CD4-positive, alpha-beta T cell (primary cell): ENCODE measurements around the gene PADI4. TPM values are rescaled to one million over a fixed set of nuclear protein-coding genes. Genes with fewer than 3 reads are reported as not detected.

Experiments
- ATAC-seq: fragments of 200-7000 bp; cut with Tn5 transposase; one replicate; pipeline ENCODE4 v1.10.0; 2022; ENCODE audit warnings: mild to moderate bottlenecking; ENCODE audit not compliant: poor library complexity
- CTCF ChIA-PET: fragments of 350-600 bp; sonication (Branson Sonifier 250); formaldehyde crosslinking; loops from one replicate; lab custom pipeline; 2021; ENCODE audit warnings: antibody characterized with exemption, inconsistent platforms; lab: Charles Lee
- POLR2A ChIA-PET: fragments of 350-600 bp; sonication (Branson Sonifier 250); formaldehyde crosslinking; loops from one replicate; lab custom pipeline; 2021; ENCODE audit warnings: antibody characterized with exemption, inconsistent platforms; lab: Charles Lee
- DNase-seq, 14 experiments: peaks; one replicate each; pipeline ENCODE4 v3.0.0-alpha.2; 2013 to 2020; ENCODE audit warnings: mixed read lengths in 2 of 14
- H3K27ac ChIP-seq, 2 donors: one replicate each; pipeline versions ENCODE4 v1.5.1 to v1.7.0; 2013; ENCODE audit warnings: low read length in 2 of 2, low read depth in 1 of 2, mild to moderate bottlenecking in 1 of 2
- H3K27me3 ChIP-seq, 2 experiments: 1 replicate in 1 of 2; 2 replicates in 1 of 2; pipeline versions ENCODE4 v1.6.1 to v1.7.0; 2013; ENCODE audit warnings: low read length in 2 of 2, control low read depth in 1 of 2, mild to moderate bottlenecking in 1 of 2, moderate library complexity in 1 of 2; ENCODE audit not compliant: insufficient read depth in 2 of 2, control insufficient read depth in 1 of 2
- H3K36me3 ChIP-seq: one replicate; pipeline ENCODE4 v1.6.1; 2013; ENCODE audit warnings: low read length, control low read depth; ENCODE audit not compliant: insufficient read depth
- H3K4me1 ChIP-seq: one replicate; pipeline ENCODE4 v1.6.1; 2013; ENCODE audit warnings: low read length, control low read depth; ENCODE audit not compliant: insufficient read depth
- H3K4me3 ChIP-seq: one replicate; pipeline ENCODE4 v1.5.1; 2013; ENCODE audit warnings: mild to moderate bottlenecking, low read length, moderate library complexity
- H3K9me3 ChIP-seq, 2 experiments: 1 replicate in 1 of 2; 2 replicates in 1 of 2; pipeline versions ENCODE4 v1.6.1 to v1.7.0; 2013; ENCODE audit warnings: low read length in 2 of 2, mild to moderate bottlenecking in 2 of 2, control low read depth in 1 of 2, moderate library complexity in 1 of 2; ENCODE audit not compliant: control insufficient read depth in 1 of 2, insufficient read depth in 1 of 2
- H3K27ac Mint-ChIP-seq: one replicate; pipeline ENCODE4 v1.8.0; 2020; ENCODE audit warnings: mixed read lengths
- H3K27me3 Mint-ChIP-seq: one replicate; pipeline ENCODE4 v1.8.0; 2021; ENCODE audit warnings: mixed read lengths
- H3K36me3 Mint-ChIP-seq: one replicate; pipeline ENCODE4 v1.8.0; 2021; ENCODE audit warnings: low read depth, mixed read lengths
- H3K4me1 Mint-ChIP-seq: one replicate; pipeline ENCODE4 v1.8.0; 2021; ENCODE audit warnings: low read depth, mixed read lengths
- H3K4me3 Mint-ChIP-seq: one replicate; pipeline ENCODE4 v1.8.0; 2020; ENCODE audit warnings: mild to moderate bottlenecking, mixed read lengths
- H3K9me3 Mint-ChIP-seq: one replicate; pipeline ENCODE4 v1.8.0; 2020; ENCODE audit warnings: mixed read lengths
- intact Hi-C, 2 experiments: fragments of 100-400 bp; cut with DNase I in 1 of 2; cut with micrococcal nuclease in 1 of 2; formaldehyde crosslinking; loops; one replicate each; pipeline versions ENCODE4 v1.15.1 to v1.9.0; 2023 to 2025; cut with DNase I, micrococcal nuclease
- total RNA-seq, 174 experiments: library from RNA in 2 of 174; stranded (reverse) in 2 of 174; gene quantifications; one replicate each; pipeline ENCODE4 v1.2.3 and lab custom pipeline; 2021 to 2026
- TF ChIP-seq, protein P1 (sequence below): fragments of 200-600 bp; IDR thresholded peaks from one replicate; pipeline ENCODE4 v1.8.0; 2022; ENCODE audit warnings: antibody characterized with exemption, mild to moderate bottlenecking

PADI4 gene
- total RNA-seq, 2 experiments from 2014 or later = 0.41 to 0.75 TPM

DNA sequence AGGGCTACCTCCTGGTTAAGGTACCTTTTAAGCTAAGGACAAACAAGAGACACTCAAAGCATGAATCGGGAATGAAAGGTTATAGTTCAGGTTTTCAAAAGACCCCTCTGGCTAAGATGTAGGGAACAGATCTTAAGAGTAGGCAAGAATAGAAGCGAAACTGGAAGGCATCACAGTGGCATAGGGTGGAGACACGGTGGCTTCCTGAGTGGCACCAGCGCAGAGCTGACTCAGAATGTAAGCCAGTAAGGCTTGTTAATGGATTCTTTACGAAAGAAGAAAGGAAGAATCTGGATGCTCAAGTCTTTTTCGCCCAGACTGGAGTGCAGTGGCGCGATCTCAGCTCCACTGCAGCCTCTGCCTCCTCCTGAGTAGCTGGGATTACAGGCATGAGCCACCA lies 85.2 kb downstream of the PADI4 start:
- Histone ChIP-seq H3K27me3 (peaks cover 0 to 5% of the 10 kb centered on the region in 2 experiments), H3K27ac (no peak overlapping the region), H3K9me3 (no peaks in the 10 kb centered on the region), H3K36me3 (no peaks in the 10 kb centered on the region), H3K4me1 (peaks cover 6% of the 10 kb centered on the region), H3K4me3 (no peak overlapping the region)
- Mint-ChIP-seq H3K4me1 (no peaks in the 10 kb centered on the region), H3K27me3 (no peaks in the 10 kb centered on the region), H3K9me3 (no peaks in the 10 kb centered on the region), H3K36me3 (no peaks in the 10 kb centered on the region), H3K27ac (no peak overlapping the region), H3K4me3 (no peak overlapping the region)
- no peak for ATAC-seq
- ChIA-PET CTCF (no interaction called here), POLR2A (no interaction called here)
- no peak for DNase-seq
- intact Hi-C loops = no loop called here
- TF ChIP-seq, protein P1, sequence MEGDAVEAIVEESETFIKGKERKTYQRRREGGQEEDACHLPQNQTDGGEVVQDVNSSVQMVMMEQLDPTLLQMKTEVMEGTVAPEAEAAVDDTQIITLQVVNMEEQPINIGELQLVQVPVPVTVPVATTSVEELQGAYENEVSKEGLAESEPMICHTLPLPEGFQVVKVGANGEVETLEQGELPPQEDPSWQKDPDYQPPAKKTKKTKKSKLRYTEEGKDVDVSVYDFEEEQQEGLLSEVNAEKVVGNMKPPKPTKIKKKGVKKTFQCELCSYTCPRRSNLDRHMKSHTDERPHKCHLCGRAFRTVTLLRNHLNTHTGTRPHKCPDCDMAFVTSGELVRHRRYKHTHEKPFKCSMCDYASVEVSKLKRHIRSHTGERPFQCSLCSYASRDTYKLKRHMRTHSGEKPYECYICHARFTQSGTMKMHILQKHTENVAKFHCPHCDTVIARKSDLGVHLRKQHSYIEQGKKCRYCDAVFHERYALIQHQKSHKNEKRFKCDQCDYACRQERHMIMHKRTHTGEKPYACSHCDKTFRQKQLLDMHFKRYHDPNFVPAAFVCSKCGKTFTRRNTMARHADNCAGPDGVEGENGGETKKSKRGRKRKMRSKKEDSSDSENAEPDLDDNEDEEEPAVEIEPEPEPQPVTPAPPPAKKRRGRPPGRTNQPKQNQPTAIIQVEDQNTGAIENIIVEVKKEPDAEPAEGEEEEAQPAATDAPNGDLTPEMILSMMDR = no peak

DNA sequence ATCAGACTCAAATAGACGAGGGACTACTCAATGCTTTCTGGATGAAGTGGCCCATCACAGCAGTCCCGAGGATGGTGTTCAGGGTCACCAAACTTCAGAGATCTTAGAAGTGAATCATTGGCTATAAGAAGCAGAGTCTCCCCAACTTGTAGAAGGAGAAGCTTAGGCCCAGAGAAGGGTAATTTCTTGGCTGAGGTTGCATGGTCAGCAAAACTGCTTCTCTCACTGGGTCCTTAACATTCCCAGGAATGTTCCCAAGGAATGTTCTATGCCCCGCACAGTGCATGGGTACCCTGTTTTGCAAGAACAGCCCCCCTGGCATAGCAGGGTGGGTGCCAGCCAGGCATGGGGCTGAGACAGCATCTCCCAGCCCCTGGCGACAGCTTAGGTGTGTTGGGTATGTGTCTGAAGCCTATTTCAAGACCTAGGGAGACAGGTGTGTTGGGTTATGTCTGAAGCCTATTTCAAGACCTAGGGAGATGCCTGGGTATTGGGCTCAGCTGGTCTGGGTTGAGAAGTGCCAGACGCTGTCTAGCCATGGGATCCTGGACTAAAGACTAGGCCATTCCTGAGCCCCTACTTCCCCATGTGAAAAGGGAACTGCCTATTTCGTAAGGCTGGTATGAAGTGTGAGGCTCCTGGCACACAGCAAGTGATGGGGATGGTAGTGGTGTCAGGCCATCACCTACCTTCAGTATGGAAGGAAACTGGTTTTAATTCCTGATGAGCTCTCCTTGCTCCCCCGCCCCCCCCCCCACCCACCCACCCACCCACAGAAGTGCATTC lies 90.1 kb downstream of the PADI4 start:
- H3K27ac Mint-ChIP-seq = no peak overlapping the region
- H3K9me3 ChIP-seq = no peaks in the 10 kb centered on the region
- no peak overlapping the region for H3K27ac ChIP-seq
- H3K36me3 ChIP-seq = no peaks in the 10 kb centered on the region
- DNase-seq (peak in 2 of 14 experiments; percentile 20 to 33), ATAC-seq (no peak)
- no peaks in the 10 kb centered on the region for H3K4me1 Mint-ChIP-seq
- H3K9me3 Mint-ChIP-seq = no peaks in the 10 kb centered on the region
- intact Hi-C loops = no loop called here
- no peaks in the 10 kb centered on the region for H3K36me3 Mint-ChIP-seq
- TF ChIP-seq, protein P1 = no peak
- ChIA-PET CTCF (no interaction called here), POLR2A (no interaction called here)
- H3K27me3 Mint-ChIP-seq = no peaks in the 10 kb centered on the region
- H3K27me3 ChIP-seq = no peaks in the 10 kb centered on the region
- no peak overlapping the region for H3K4me3 Mint-ChIP-seq
- H3K4me3 ChIP-seq = no peak overlapping the region
- H3K4me1 ChIP-seq = peaks cover 6% of the 10 kb centered on the region

DNA sequence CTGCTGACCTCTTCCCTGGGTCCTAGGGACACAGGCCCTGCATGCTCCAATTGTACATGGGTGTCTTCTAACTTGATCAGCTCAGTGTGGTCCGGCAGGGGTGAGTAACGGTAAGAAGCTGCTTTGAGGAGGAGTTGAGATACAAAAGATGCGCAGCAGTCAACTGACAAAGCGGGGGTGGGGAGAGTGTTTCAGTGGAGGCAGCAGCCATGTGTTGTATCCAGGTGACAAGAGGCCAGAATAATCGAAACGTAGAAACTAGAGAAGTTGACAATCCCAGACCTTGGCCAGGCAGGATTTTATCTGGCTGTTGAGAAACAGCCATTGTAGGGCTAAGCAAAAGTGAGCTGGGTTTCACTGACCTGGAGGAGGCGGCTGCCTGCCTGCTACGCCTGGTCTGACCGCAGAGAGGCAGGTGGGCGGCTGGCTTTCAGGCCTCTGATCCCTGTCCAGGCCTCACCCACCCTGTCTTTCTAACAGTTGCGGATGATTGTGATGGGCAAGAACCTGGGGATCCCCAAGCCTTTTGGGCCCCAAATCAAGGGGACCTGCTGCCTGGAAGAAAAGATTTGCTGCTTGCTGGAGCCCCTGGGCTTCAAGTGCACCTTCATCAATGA lies 92.8 kb downstream of the PADI4 start:
- Mint-ChIP-seq H3K4me1 (no peaks in the 10 kb centered on the region), H3K9me3 (no peaks in the 10 kb centered on the region), H3K4me3 (no peak overlapping the region), H3K36me3 (no peaks in the 10 kb centered on the region), H3K27ac (no peak overlapping the region), H3K27me3 (no peaks in the 10 kb centered on the region)
- Histone ChIP-seq H3K4me3 (no peak overlapping the region), H3K27ac (no peak overlapping the region), H3K4me1 (no peaks in the 10 kb centered on the region), H3K36me3 (no peaks in the 10 kb centered on the region), H3K9me3 (no peaks in the 10 kb centered on the region), H3K27me3 (no peaks in the 10 kb centered on the region)
- no peak for DNase-seq
- POLR2A ChIA-PET = no interaction called here
- intact Hi-C loops = no loop called here
- no peak for ATAC-seq
- CTCF ChIA-PET = no interaction called here
- TF ChIP-seq, protein P1 = no peak
